Progenitor cell of endocrine pancreas (in vitro differentiated cells): ENCODE measurements around the gene EMP3. TPM values are rescaled to one million over a fixed set of nuclear protein-coding genes. Genes with fewer than 3 reads are reported as not detected.
A peak's percentile ranks its signal among the peaks of the same experiment; 100 is the strongest.
"Not testable (repeated sequence)": the region's sequence is repeated elsewhere in the genome, so short reads cannot be mapped to it uniquely, and the experiment has no call there.

Experiments used
- DNase-seq: peaks from one replicate; pipeline ENCODE4 v3.0.0; 2021; ENCODE audit warnings: low spot score; ENCODE audit not compliant: unreplicated experiment
- H3K27ac Mint-ChIP-seq: 2 replicates; pipeline ENCODE4 v1.8.0; 2021; ENCODE audit warnings: mild to moderate bottlenecking, moderate library complexity, mixed read lengths
- H3K27me3 Mint-ChIP-seq: 2 replicates; pipeline ENCODE4 v1.8.0; 2021; ENCODE audit warnings: mixed read lengths
- H3K36me3 Mint-ChIP-seq: 2 replicates; pipeline ENCODE4 v1.8.0; 2022; ENCODE audit warnings: mixed read lengths; ENCODE audit not compliant: insufficient read depth
- H3K4me1 Mint-ChIP-seq: 2 replicates; pipeline ENCODE4 v1.8.0; 2021; ENCODE audit warnings: low read depth, mixed read lengths
- H3K4me3 Mint-ChIP-seq: 2 replicates; pipeline ENCODE4 v1.8.0; 2021; ENCODE audit warnings: low read depth, mild to moderate bottlenecking, moderate library complexity, mixed read lengths
- H3K9me3 Mint-ChIP-seq: 2 replicates; pipeline ENCODE4 v1.8.0; 2021; ENCODE audit warnings: low read depth, mixed read lengths
- total RNA-seq: library from RNA; stranded (reverse); gene quantifications from 2 replicates; pipeline ENCODE4 v1.2.1, GENCODE V29; 2021
- TF ChIP-seq, protein P1 (sequence below): fragments of 200-600 bp; sonication (generic); IDR thresholded peaks from one replicate; pipeline ENCODE4 v1.5.0; 2021; ENCODE audit warnings: antibody characterized with exemption, mild to moderate bottlenecking; ENCODE audit not compliant: unreplicated experiment

The EMP3 gene
- total RNA-seq, 1 donor from 2014 or later, result 2.9 TPM

DNA sequence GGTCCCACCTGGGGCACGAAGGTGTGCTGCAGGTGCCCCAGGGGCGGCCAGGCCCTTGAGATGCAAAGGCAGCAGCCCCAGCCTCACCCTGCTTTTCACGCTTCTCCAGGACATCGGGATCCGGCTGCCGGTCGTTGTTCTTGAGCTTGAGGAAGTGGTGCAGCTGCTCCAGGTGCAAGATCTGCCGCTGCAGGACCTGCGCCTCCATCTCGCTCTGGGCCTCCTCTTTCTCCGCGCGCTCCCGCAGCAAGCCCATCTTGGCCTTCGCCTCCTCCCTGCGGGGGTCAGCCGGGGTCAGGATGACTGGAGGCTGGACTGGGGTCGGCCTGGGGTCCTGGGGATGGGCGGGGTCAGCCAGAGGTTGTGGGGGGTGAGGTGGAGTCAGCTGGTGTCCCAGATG lies 21.5 kb upstream of the EMP3 start:
- Mint-ChIP-seq H3K4me3 (no peak overlapping the region), H3K4me1 (no peaks in the 10 kb centered on the region), H3K27me3 (peaks cover 12% of the 10 kb centered on the region), H3K9me3 (no peaks in the 10 kb centered on the region), H3K36me3 (no peaks in the 10 kb centered on the region), H3K27ac (no peak overlapping the region)
- no peak for DNase-seq
- TF ChIP-seq, protein P1, sequence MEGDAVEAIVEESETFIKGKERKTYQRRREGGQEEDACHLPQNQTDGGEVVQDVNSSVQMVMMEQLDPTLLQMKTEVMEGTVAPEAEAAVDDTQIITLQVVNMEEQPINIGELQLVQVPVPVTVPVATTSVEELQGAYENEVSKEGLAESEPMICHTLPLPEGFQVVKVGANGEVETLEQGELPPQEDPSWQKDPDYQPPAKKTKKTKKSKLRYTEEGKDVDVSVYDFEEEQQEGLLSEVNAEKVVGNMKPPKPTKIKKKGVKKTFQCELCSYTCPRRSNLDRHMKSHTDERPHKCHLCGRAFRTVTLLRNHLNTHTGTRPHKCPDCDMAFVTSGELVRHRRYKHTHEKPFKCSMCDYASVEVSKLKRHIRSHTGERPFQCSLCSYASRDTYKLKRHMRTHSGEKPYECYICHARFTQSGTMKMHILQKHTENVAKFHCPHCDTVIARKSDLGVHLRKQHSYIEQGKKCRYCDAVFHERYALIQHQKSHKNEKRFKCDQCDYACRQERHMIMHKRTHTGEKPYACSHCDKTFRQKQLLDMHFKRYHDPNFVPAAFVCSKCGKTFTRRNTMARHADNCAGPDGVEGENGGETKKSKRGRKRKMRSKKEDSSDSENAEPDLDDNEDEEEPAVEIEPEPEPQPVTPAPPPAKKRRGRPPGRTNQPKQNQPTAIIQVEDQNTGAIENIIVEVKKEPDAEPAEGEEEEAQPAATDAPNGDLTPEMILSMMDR, result no peak

DNA sequence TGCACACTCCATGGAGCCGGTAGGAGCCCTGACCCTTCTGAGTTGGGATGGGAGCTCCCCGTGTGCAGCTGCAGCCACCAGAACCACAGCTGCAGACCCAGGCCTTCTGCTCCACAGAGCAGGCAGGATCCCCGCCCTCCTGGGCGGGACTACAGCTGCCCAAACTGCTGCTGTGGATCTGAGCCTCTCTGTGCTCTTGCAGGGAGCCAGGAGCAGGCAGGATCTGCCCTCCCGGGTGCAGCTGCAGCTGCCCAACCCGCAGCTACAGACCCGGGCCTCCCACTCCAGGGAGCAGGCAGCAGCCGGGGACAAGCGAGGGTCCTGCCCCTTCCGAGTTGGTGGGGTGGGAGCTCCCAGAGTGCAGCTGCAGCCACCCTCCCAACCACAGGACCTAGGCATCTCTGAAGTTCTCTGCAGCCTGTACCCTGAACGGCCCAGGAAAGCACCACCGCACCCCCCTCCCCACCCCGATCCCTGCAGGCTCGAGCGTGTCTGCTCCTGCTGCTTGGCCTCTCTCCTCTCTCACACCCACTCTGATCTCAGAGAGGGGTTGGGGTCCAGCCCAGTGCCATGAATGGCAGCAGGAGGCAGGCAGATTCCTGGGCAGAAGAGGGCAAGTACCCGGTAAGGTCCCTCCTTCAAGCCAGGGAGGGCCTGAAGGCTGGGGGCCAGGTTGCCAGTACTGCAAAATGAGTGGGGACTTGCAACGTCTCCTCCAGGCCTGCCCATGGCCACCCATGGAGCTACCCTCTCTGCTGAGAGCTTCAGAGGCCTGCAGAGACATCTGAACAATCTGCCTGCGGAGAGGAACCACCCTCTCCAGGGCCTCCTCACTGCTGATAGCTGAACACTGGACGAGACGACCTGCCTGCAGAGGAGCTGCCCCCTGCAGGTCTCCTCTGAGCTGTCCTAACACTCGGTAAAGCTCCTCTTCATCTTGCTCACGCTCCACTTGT lies 16.4 kb upstream of the EMP3 start:
- H3K27ac Mint-ChIP-seq, result no peak overlapping the region

DNA sequence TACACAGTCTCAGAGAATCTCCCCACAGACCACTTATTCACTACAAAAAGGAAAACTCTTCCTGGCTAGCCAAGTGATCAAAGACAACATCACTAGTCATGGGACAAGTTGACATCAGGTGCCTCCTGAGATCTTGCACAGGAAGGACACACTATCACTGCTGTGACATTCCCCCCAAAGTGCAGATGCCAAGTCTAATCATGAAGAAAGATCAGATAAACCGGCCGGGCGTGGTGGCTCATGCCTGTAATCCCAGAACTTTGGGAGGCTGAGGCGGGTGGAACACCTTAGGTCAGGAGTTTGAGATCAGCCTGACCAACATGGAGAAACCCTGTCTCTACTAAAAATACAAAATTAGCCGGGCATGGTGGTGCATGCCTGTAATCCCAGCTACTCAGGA lies 15.6 kb upstream of the EMP3 start:
- not testable (repeated sequence) for H3K9me3 Mint-ChIP-seq, DNase-seq, H3K4me3 Mint-ChIP-seq, H3K4me1 Mint-ChIP-seq, H3K27ac Mint-ChIP-seq, H3K36me3 Mint-ChIP-seq
- peaks cover 13% of the 10 kb centered on the region for H3K27me3 Mint-ChIP-seq

More for the DNA sequence above, 16.4 kb upstream of the EMP3 start:
- Mint-ChIP-seq H3K9me3 (no peaks in the 10 kb centered on the region), H3K27me3 (peaks cover 17% of the 10 kb centered on the region), H3K4me1 (no peaks in the 10 kb centered on the region), H3K4me3 (no peak overlapping the region), H3K36me3 (no peaks in the 10 kb centered on the region)
- no peak for DNase-seq
- TF ChIP-seq, protein P1, result peak; percentile 26

DNA sequence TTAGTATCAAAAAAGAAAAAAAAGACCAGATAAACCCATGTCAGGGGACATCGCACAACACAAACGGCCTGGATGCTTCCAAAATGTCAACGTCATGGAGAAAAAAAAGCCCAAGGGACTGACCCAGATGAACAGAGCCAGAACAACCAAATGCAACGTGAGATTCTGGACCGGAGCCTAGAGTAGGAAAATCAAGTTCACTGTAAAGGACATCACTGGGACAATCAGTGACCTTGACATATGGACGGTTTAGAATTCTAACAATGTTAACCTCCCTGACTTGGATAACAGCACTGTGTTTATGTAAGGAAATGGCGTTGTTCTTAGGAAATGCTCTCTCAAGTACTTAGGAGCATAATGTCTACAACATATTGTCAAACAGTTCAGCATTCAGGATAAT lies 15.1 kb upstream of the EMP3 start:
- Mint-ChIP-seq H3K27ac (no peak overlapping the region), H3K36me3 (no peaks in the 10 kb centered on the region), H3K27me3 (peaks cover 10% of the 10 kb centered on the region), H3K4me1 (no peaks in the 10 kb centered on the region), H3K9me3 (no peaks in the 10 kb centered on the region), H3K4me3 (no peak overlapping the region)
- TF ChIP-seq, protein P1, result no peak
- no peak for DNase-seq

DNA sequence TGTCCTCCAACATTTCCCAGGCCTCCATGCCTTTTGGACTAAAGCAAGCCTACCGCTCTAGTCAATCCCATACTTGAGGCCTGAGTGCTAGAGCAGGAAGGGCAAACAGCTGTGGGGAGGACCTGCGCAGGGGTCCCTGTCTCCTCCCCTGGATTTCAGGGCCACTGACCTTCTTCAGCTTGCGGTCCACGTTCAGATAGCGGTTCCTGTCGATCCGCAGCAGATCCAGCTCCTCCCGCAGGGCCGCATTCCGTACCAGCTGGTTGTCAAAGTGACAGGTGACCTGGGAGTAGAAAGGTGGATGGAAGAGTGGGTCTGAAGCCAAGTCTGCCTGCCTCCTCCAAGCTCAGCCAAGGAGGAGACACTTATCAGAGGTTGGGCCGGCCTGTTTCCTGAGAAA lies 14.0 kb upstream of the EMP3 start:
- H3K36me3 Mint-ChIP-seq, result no peaks in the 10 kb centered on the region
- TF ChIP-seq, protein P1, result no peak
- no peak overlapping the region for H3K27ac Mint-ChIP-seq
- H3K27me3 Mint-ChIP-seq, result peaks cover 8% of the 10 kb centered on the region
- H3K9me3 Mint-ChIP-seq, result no peaks in the 10 kb centered on the region
- H3K4me3 Mint-ChIP-seq, result no peak overlapping the region
- H3K4me1 Mint-ChIP-seq, result no peaks in the 10 kb centered on the region
- DNase-seq, result no peak

DNA sequence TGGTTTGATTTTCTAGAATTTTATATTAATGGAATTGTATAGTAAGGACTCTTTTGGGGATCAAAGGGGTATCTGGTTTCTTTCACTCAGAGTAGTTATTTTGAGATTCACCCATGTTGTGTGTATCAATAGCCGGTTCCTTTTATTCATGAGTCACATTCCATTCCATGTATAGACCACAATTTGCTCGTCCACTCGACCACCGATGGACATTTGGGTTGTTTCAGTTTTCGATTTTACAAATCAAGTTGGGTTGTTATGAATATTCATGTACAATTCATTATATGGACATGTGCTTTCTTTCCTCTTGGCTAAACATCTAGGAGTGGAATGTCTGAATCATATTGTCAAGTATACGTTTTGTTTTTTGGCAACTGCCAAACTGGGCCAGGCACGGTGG lies 9.6 kb upstream of the EMP3 start:
- Mint-ChIP-seq H3K36me3 (no peaks in the 10 kb centered on the region), H3K27me3 (peaks cover 3% of the 10 kb centered on the region), H3K4me1 (peaks cover 2% of the 10 kb centered on the region), H3K27ac (no peak overlapping the region), H3K9me3 (no peaks in the 10 kb centered on the region), H3K4me3 (no peak overlapping the region)
- TF ChIP-seq, protein P1, result no peak
- DNase-seq, result no peak

DNA sequence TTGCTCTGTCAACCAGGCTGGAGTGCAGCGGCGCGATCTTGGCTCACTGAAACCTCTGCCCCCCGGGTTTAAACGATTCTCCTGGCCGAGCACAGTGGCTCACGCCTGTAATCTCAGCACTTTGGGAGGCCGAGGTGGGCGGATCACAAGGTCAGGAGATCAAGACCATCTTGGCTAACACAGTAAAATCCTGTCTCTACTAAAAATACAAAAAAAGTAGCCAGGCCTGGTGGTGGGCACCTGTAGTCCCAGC lies 7.7 kb upstream of the EMP3 start:
- H3K4me1 Mint-ChIP-seq, H3K27ac Mint-ChIP-seq, H3K9me3 Mint-ChIP-seq, DNase-seq, H3K4me3 Mint-ChIP-seq, H3K36me3 Mint-ChIP-seq, H3K27me3 Mint-ChIP-seq: not testable (repeated sequence)
